NCI-H2227 treated with DMSO at 0.1 percent for 48 hours (cell line): ENCODE measurements around the gene LYRM4.

ENCODE experiments used
- DNase-seq: peaks from one replicate; lab custom pipeline; 2025; lab: John Stamatoyannopoulos, UW

The LYRM4 gene

GRCh38 chr6:5205877-5206850 lies 54.6 kb downstream of the LYRM4 start:
- peak; percentile 69 for DNase-seq

GRCh38 chr6:5205035-5205507 lies 55.7 kb downstream of the LYRM4 start:
- DNase-seq = no peak

GRCh38 chr6:5204376-5204775 lies 56.4 kb downstream of the LYRM4 start:
- DNase-seq = no peak

GRCh38 chr6:5203546-5203945 lies 57.2 kb downstream of the LYRM4 start:
- DNase-seq = no peak

- DNase-seq = no peak
Measured at GRCh38 chr6:5202941-5203340, 57.8 kb downstream of the LYRM4 start.

- DNase-seq = no peak
Measured at GRCh38 chr6:5202206-5202605, 58.5 kb downstream of the LYRM4 start.

GRCh38 chr6:5201271-5201670 lies 59.5 kb downstream of the LYRM4 start:
- no peak for DNase-seq

- DNase-seq = no peak
Measured at GRCh38 chr6:5199702-5200101, 61.0 kb downstream of the LYRM4 start.

- no peak for DNase-seq
Measured at GRCh38 chr6:5199283-5199682, 61.5 kb downstream of the LYRM4 start.

GRCh38 chr6:5197084-5197483 lies 63.7 kb downstream of the LYRM4 start:
- DNase-seq = no peak

- no peak for DNase-seq
Measured at GRCh38 chr6:5192135-5192794, 68.5 kb downstream of the LYRM4 start.

- DNase-seq = no peak
Measured at GRCh38 chr6:5191722-5192121, 69.0 kb downstream of the LYRM4 start.

- DNase-seq = no peak
Measured at GRCh38 chr6:5191222-5191621, 69.5 kb downstream of the LYRM4 start.

- DNase-seq = no peak
Measured at GRCh38 chr6:5190507-5190906, 70.2 kb downstream of the LYRM4 start.

GRCh38 chr6:5188646-5189045 lies 72.1 kb downstream of the LYRM4 start:
- DNase-seq = no peak

GRCh38 chr6:5184878-5185277 lies 75.9 kb downstream of the LYRM4 start:
- no peak for DNase-seq

- DNase-seq = no peak
Measured at GRCh38 chr6:5184218-5184617, 76.5 kb downstream of the LYRM4 start.

GRCh38 chr6:5181510-5182317 lies 79.0 kb downstream of the LYRM4 start:
- DNase-seq = no peak

GRCh38 chr6:5180636-5181035 lies 80.1 kb downstream of the LYRM4 start:
- no peak for DNase-seq

GRCh38 chr6:5179917-5180316 lies 80.8 kb downstream of the LYRM4 start:
- DNase-seq = no peak

GRCh38 chr6:5178806-5179205 lies 81.9 kb downstream of the LYRM4 start:
- no peak for DNase-seq

- DNase-seq = no peak
Measured at GRCh38 chr6:5175635-5176034, 85.1 kb downstream of the LYRM4 start.
